MM.1S (cell line): Measurements from ENCODE around the gene CCL1.

Experiments used
- DNase-seq: peaks from one replicate; pipeline ENCODE4 v3.0.0-alpha.2; 2015
- H2AFZ ChIP-seq: fragments of 300-600 bp; sonication (generic); 2 replicates; pipeline ENCODE4 v1.6.0; 2016; ENCODE audit warnings: antibody characterized with exemption, low read length
- H3F3A ChIP-seq: fragments of 300-600 bp; sonication (generic); 2 replicates; pipeline ENCODE4 v1.6.1; 2016; ENCODE audit warnings: mild to moderate bottlenecking, antibody characterized with exemption, low read length, moderate library complexity, mixed read lengths; ENCODE audit not compliant: insufficient read depth
- H3K27ac ChIP-seq: fragments of 300-600 bp; sonication (generic); 2 replicates; pipeline ENCODE4 v1.5.1; 2016; ENCODE audit warnings: mild to moderate bottlenecking, low read length
- H3K27me3 ChIP-seq: fragments of 300-600 bp; sonication (generic); replicated peaks from 2 replicates; pipeline ENCODE4 v1.6.0; 2016; ENCODE audit warnings: low read length; ENCODE audit not compliant: insufficient read depth
- H3K36me3 ChIP-seq: fragments of 300-600 bp; sonication (generic); replicated peaks from 2 replicates; pipeline ENCODE4 v1.6.1; 2016; ENCODE audit warnings: mild to moderate bottlenecking, low read length, mixed read lengths; ENCODE audit not compliant: insufficient read depth
- H3K4me1 ChIP-seq: fragments of 300-600 bp; sonication (generic); 2 replicates; pipeline ENCODE4 v1.6.1; 2016; ENCODE audit warnings: low read length, mixed read lengths
- H3K4me2 ChIP-seq: fragments of 300-600 bp; sonication (generic); 2 replicates; pipeline ENCODE4 v1.6.0; 2016; ENCODE audit warnings: low read depth, low read length
- H3K4me3 ChIP-seq: fragments of 300-600 bp; sonication (generic); 2 replicates; pipeline ENCODE4 v1.5.1; 2016; ENCODE audit warnings: low read length, mixed read lengths
- H3K79me2 ChIP-seq: fragments of 300-600 bp; sonication (generic); 2 replicates; pipeline ENCODE4 v1.6.1; 2016; ENCODE audit warnings: mixed run types, low read length, mixed read lengths
- H3K9ac ChIP-seq: fragments of 300-600 bp; sonication (generic); 2 replicates; pipeline ENCODE4 v1.6.1; 2016; ENCODE audit warnings: low read length, mixed read lengths
- H3K9me2 ChIP-seq: fragments of 300-600 bp; sonication (generic); replicated peaks from 2 replicates; pipeline ENCODE4 v1.6.1; 2016; ENCODE audit warnings: mild to moderate bottlenecking, low read length, mixed read lengths; ENCODE audit not compliant: insufficient read depth
- H3K9me3 ChIP-seq: fragments of 300-600 bp; sonication (generic); replicated peaks from 2 replicates; pipeline ENCODE4 v1.6.1; 2016; ENCODE audit warnings: mild to moderate bottlenecking, low read length, mixed read lengths; ENCODE audit not compliant: insufficient read depth
- H4K20me1 ChIP-seq: fragments of 300-600 bp; sonication (generic); 2 replicates; pipeline ENCODE4 v1.6.1; 2016; ENCODE audit warnings: mild to moderate bottlenecking, low read length, moderate library complexity, mixed read lengths; ENCODE audit not compliant: insufficient read depth
- CTCF ChIP-seq: fragments of 300-600 bp; sonication (generic); IDR thresholded peaks from 2 replicates; pipeline ENCODE4 v1.5.1; 2016; ENCODE audit warnings: antibody characterized with exemption, low read length, mixed read lengths
- EZH2 ChIP-seq: fragments of 300-600 bp; sonication (generic); optimal IDR thresholded peaks from 2 replicates; pipeline ENCODE3; 2017; ENCODE audit warnings: low read depth, mild to moderate bottlenecking, antibody characterized with exemption, low read length, mixed read lengths
- EZH2phosphoT487 ChIP-seq: fragments of 300-600 bp; sonication (generic); IDR thresholded peaks from 2 replicates; pipeline ENCODE4 v1.6.1; 2018; ENCODE audit warnings: antibody characterized with exemption, low read length

The CCL1 gene

GRCh38 chr17:34347063-34347462, 16.0 kb downstream of the CCL1 start:
- no peak overlapping the region for H2AFZ ChIP-seq
- no peak for DNase-seq
- H3K9ac ChIP-seq: no peak overlapping the region
- H3K27ac ChIP-seq: no peak overlapping the region
- H3K4me1 ChIP-seq: no peaks in the 10 kb centered on the region
- no peaks in the 10 kb centered on the region for H3K9me3 ChIP-seq
- TF ChIP-seq EZH2 (no peak), CTCF (no peak), EZH2phosphoT487 (no peak)
- no peaks in the 10 kb centered on the region for H3K36me3 ChIP-seq
- no peaks in the 10 kb centered on the region for H3F3A ChIP-seq
- H3K79me2 ChIP-seq: no peaks in the 10 kb centered on the region
- H4K20me1 ChIP-seq: no peaks in the 10 kb centered on the region
- H3K9me2 ChIP-seq: no peaks in the 10 kb centered on the region
- no peaks in the 10 kb centered on the region for H3K27me3 ChIP-seq
- no peak overlapping the region for H3K4me2 ChIP-seq
- H3K4me3 ChIP-seq: no peak overlapping the region

- H2AFZ ChIP-seq: no peak overlapping the region
- no peaks in the 10 kb centered on the region for H3F3A ChIP-seq
- H3K9me3 ChIP-seq: no peaks in the 10 kb centered on the region
- no peaks in the 10 kb centered on the region for H3K4me1 ChIP-seq
- H3K79me2 ChIP-seq: no peaks in the 10 kb centered on the region
- H3K4me2 ChIP-seq: no peak overlapping the region
- TF ChIP-seq CTCF (no peak), EZH2phosphoT487 (no peak), EZH2 (no peak)
- no peak overlapping the region for H3K27ac ChIP-seq
- no peak for DNase-seq
- H3K4me3 ChIP-seq: no peak overlapping the region
- no peaks in the 10 kb centered on the region for H4K20me1 ChIP-seq
- H3K36me3 ChIP-seq: no peaks in the 10 kb centered on the region
- H3K9ac ChIP-seq: no peak overlapping the region
- no peaks in the 10 kb centered on the region for H3K27me3 ChIP-seq
- no peaks in the 10 kb centered on the region; the same call in 1 of the 2 replicates for H3K9me2 ChIP-seq
Observed at GRCh38 chr17:34341916-34342315, 21.1 kb downstream of the CCL1 start.

GRCh38 chr17:34339138-34339770, 23.8 kb downstream of the CCL1 start:
- Histone ChIP-seq H3K79me2 (no peaks in the 10 kb centered on the region), H4K20me1 (no peaks in the 10 kb centered on the region), H2AFZ (no peak overlapping the region), H3K4me3 (no peak overlapping the region), H3K27ac (no peak overlapping the region), H3K9me2 (no peaks in the 10 kb centered on the region; the same call in 1 of the 2 replicates), H3K36me3 (no peaks in the 10 kb centered on the region), H3K4me2 (no peak overlapping the region), H3K9me3 (no peaks in the 10 kb centered on the region), H3F3A (no peaks in the 10 kb centered on the region), H3K27me3 (no peaks in the 10 kb centered on the region), H3K9ac (no peak overlapping the region), H3K4me1 (no peaks in the 10 kb centered on the region)
- no peak for TF ChIP-seq EZH2
- TF ChIP-seq EZH2phosphoT487: no peak
- TF ChIP-seq CTCF: no peak
- no peak for DNase-seq
